ENCODE results near the gene MBNL2.

The MBNL2 gene

DNA sequence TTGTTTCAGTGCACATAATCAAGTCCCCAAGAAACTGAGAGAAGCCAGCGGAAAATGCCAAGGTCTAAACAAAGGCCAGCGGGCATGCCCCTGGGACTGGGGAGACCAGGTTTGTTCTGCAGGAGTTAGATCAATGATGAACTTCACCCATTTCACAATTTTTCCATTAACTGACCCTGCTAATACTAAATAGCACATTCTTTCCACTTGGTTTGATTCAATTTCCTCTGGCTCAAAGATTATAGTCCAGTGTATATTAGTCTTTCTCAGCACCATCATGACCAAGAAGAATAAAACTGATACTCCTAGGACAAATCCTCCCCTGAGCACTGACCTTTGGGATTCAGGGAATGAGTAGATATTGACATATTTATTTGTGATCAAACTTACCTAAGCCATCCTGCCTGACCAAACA, 66.4 kb downstream of the MBNL2 start:
- in situ Hi-C loops (cut with HindIII; ENCODE audit: low sequenced_read_pairs): no loop called here

DNA sequence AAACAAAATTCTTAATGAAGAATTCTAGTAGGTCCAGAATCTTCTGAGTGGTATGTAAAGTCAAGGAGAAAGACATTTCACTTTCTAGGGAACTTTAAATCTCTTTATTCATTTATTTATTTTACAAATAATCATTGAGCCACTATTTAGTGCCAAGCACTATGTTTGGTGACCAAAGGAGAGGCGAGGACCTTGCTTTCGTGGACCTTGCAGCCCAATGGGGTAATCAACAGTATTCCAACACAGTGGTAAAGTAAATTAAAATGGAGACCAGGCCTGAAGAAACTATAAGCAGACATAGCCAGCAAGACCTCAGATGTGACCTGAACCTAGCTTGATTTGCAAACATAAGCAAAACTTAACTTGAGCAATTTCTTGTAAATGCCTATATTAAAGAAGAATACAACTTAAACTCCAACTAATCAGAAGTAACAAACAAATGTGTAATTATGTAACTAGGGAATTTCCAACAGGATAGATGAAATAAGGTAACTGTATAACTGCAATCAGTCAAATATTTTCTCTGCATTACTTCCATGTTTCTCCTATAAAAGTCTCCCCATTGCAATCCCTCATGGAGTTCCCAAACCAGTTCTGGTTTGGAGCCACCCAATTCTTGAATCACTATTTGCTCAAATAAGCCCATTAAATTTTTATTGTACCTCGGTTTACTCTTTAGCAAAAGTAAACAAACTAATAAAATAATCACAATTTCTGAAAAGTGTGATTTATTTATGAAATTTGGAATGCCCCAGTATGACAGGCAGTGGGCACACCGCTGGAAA, 67.6 kb downstream of the MBNL2 start:
- in situ Hi-C loops (cut with HindIII; ENCODE audit: low sequenced_read_pairs): no loop called here

DNA sequence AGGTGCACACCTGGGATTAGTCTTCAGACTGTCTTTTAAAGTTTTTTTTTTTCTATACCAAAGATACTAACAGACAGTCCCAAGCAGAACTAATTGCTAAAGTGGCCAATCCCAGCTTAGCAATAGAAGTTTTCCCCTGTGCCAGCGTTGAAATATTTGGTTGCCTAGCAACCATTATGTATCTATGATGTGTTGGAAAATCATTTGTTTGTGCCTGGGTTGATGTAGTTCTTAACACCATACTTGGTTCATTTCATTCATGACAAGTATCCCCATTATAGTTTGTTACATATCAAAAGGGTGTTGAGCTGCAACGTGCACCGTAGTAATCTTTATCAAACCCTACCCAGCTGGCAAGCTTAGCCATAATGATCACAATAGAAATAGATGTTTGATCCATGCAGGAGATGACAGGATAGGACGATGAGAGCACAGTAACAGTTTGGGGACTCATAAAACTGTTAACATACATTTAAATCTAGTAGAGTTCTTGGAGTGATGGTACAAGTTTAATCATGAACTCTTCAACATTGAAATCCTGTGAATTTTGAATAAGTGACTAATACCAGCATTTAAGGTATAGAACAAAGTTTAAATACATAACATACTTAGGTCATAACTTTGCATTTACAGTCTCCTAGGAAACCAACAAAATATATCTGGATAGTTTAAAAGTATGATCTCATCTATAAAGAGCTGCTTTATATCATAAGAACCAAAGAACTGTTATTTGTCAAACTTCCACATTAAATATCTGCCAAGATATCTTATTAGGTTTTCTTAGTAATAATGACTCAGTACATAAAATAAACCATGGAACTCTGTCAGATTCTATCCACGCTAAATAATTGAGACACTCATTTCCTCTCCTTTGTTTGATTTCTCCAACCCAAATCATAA, 73.4 kb downstream of the MBNL2 start:
- in situ Hi-C loops (cut with HindIII; ENCODE audit: low sequenced_read_pairs): no loop called here

DNA sequence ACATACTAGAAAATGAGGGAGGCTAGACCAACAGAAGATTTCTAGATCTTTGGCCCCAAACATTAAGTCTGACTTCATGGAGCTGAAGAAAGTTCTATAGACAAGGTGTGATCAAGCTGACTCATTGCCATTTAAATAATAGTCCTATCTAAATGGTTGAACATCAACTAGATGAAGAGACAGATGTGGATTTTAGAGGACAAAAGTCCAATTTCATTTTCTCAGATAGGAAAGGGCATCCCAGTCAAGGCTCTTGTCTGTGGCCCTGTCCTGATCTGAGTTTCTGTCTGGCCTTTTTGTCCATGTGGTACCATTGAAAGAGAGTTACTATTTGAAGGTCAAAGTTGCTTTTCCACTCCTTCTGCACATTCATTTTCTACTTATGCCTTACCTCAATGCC, 74.6 kb downstream of the MBNL2 start:
- in situ Hi-C loops (cut with HindIII; ENCODE audit: low sequenced_read_pairs): no loop called here

DNA sequence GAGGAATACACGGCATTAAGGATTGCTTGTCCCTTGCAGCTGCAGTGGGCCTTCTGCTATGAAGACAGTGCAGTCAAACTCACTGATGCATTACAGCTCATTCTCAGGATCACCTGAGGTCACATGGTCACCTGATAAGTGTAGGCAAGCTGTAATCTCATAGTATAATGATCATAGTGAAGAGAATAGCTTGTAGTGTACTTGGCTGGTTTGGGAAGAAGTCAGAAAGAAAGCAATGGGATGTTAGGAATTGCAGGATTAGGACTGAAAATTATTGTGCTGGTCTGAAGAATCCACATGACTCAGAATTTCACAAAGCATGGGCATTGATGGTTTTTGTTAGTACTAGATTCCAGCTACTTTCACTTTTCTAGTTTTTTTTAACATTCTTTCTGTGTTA, 76.7 kb downstream of the MBNL2 start:
- in situ Hi-C loops (cut with HindIII; ENCODE audit: low sequenced_read_pairs): no loop called here

DNA sequence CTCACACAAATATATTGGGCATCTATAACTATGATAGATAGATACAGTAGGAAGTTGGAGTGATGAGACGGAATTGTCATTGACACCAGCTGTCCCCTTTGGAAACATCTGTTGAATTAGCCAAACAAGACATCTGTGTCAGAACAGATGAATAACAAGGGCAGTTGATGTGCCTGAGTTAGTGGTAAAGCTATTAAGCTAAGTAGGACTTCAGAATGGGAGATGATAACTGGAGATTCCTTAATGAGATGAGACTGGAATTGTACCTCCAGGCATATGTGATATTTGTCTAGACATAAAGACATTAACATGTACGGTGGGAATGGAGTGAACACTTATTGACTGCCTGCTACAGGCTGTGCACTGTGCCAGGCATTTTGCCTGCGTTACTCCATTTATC, 78.7 kb downstream of the MBNL2 start:
- in situ Hi-C loops (cut with HindIII; ENCODE audit: low sequenced_read_pairs): no loop called here

DNA sequence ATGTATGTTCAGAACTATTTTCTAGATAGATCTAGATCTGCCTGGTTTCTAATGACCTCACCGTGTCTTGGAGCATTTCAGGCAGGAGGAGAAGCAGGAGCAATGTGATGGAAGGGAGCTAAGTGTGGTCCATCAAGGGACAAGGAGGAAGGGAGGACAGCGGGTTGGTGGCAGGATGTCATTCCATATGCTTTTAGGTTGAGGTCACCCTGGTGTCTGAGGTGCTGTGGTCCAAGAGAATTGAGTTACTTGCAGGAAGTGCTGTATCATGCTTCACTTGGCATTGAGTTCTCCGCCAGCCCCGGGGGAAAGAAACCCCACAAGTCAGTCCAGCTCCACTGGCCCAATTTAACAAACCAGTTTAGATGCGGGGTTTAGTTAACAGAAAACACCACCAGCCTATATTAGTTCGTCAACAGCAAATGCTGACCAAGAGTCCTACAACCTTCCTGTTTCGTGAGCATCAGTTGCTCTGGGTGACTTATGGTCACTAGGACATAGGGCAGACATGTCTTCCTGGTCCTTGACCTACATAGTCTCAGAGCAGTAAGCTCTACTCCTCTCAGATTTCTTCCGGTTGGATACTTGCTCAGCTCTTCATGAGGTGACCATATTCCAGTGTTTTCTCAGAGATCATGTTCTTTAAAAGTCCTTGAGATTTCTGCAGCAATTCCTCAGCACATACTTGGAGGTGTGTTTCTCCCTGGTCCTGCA, 79.4 kb downstream of the MBNL2 start:
- in situ Hi-C loops (cut with HindIII; ENCODE audit: low sequenced_read_pairs): no loop called here

DNA sequence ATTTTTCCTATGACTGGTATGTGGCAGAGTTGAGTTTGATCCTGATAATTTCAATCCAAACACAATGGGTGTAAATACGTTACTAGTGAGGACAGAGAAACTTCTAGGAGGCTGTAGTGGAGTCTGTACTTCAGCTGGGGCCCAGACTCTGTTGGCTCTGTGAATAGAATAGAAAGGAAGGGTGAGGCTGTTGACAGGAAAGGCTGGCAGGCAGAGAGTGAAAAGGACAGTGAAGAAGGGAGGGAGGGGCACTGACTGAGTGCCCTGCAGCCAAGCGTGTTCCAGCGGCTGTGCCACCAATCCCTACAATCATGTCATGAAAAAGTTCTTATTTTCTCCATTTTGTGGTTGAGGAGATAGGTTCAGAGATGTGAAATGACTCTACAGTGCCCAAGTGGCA, 80.5 kb downstream of the MBNL2 start:
- in situ Hi-C loops (cut with HindIII; ENCODE audit: low sequenced_read_pairs): no loop called here

DNA sequence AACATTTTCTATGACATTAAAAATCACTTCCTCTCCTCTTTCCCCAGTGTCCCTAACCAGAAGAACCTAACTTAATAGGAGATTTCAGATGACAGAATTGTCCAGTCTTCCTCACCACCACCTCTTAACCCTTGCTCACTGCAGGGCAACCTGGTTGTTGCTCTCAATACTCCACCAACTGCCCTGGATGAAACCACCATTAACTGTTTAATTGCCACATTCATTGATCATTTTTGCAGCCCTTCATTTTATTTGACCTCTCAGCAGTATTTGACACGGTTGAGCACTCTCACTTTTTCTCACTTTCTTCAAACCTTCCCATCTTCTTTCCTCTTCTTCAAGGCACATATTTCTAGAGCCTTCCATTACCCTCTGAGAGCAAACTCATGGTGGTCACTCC, 84.0 kb downstream of the MBNL2 start:
- in situ Hi-C loops (cut with HindIII; ENCODE audit: low sequenced_read_pairs): no loop called here

DNA sequence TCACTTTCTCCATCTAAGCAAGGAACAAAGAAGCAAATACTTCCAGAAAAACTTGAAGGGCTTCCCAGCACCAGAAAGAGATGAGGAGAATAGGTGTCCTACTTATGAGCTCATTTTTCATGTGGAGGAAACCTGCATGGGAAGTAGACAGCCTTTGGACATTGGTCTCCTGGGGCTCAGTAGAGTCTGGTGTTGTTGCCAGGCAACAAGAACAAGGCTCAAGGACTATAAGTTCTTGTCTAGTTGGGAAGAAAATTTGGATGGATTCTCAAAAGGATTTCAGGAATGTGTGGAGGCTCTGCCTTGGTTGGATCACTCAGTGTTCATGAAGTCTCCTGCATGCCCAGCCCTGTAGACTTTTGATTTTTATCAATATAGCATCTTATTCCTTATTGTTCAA, 84.5 kb downstream of the MBNL2 start:
- in situ Hi-C loops (cut with HindIII; ENCODE audit: low sequenced_read_pairs): no loop called here

DNA sequence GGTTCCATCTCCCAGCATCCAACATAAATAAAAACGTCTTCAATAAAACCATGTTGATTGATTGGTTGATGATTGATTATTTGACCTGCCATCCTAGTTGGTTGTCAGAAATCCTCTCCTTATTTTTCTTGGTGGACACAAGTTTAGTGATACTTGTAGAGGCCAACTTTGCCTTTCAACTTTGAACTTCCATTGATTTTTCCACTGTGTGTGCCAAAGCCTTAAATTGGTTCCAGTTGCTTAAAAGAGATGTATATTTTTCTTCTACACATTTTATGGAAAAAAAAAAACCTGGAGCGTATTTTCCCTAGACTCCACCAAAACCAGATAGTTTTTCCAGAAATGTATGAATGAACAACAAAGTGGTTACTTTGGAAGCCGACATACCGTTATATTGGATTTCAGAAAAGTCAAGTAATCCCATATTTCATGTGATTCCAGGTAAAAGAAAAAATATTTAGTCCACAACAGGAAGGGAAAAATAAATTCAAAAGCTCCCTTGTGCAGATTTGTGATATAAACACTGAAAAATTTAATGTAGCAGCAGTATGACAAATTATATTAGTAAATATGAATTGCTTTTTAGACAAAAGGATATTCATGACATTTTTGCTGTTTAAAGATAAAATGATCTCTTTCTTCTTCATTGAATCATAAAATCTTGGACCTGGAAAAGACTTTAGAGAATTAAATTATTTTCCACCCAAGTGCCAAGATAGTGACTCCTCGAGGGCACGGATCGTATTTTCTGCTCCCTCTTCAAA, 85.2 kb downstream of the MBNL2 start:
- in situ Hi-C loops (cut with HindIII; ENCODE audit: low sequenced_read_pairs): no loop called here

DNA sequence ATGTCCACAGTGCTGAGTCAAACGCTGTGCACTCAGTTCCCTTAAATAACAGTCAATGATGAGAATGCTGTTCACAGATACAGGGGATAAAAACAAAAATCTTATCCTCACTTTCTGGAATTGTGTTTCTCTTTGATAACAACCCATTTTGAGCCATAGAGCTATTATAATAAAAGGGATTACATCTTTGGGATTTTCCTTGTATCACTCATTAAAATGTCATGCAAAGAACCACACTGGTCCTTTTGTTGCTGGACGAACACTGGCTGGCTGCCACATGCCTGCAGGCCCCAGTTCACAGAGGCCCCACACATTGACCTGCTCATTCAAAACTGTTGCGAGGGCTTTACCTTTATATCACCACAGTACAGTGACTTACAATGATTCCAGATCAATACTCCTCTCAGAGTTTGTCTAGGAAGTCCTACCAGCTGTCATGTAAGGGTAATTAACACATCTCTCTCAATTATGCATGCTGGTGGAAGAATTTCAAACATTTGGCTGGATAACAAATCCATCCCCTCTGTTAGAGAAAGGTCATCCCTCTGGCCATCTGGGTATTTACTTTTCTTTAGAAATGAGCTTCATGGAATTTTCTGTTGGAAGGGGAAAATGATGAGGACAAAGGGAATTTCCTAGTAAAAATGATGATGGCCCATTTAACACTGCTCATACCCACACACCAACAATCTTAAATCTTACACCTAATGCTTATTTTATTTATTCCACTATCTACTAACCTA, 85.9 kb downstream of the MBNL2 start:
- in situ Hi-C loops (cut with HindIII; ENCODE audit: low sequenced_read_pairs): no loop called here

DNA sequence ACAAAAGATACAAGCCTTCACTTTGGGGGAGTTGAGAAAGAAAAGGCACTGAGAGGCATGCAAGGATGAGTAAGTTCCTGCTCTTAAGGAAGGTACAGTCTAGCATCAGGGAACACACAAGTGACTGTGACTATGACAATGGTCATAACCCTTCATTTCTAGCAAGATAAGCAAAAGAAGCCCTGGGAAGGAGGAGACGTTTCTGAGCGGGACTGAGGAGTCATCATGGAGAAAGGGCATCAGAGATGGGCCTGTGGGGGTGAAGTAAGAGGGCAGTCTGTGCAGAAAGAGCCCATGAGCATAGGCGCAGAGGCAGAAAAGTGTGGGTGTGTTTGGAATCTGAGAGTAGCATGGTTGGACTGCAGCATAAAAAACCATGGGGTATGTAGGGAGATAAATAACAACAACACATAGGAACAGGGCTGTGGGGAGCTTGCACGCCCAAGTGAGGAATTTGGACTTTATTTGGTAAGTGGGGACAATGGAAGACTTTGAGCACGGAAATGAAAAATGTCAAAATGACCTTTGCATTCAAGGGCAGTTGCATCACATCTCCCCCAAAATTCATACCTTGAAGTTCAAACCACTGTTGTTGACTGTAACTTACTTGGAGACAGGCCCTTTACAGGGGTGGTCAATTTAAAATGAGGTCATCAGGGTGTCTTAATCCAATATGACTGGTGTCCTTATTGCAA, 86.7 kb downstream of the MBNL2 start:
- in situ Hi-C loops (cut with HindIII; ENCODE audit: low sequenced_read_pairs): no loop called here

DNA sequence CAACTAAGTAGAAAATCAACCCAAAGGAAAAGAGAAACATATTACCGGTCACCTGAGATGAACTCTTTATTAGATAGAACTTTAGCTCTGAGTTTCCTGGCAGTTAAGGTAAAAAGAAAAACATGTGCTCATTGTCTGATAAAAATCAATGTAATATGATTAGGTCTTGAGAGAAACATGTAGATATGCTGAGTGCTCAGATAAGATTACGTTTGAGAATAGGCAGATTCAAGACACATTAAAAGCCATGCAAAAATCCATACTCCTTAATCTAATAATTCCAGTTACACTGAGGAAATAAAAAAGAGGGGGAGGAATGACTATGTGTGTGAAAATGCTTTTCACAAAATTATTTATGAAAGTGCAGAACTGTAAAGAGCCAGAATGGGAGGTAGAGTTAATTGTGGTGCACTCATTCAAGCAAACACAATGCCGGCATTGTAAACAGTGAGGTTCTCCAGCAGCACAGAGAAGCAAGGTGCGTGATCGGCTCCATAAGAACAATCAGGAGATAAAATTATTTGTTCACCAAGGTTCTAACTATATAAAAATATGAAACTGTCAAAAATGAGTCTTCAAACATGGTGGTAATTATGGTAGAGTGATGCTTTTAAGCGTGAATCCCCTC, 88.8 kb downstream of the MBNL2 start:
- in situ Hi-C loops (cut with HindIII; ENCODE audit: low sequenced_read_pairs): no loop called here

DNA sequence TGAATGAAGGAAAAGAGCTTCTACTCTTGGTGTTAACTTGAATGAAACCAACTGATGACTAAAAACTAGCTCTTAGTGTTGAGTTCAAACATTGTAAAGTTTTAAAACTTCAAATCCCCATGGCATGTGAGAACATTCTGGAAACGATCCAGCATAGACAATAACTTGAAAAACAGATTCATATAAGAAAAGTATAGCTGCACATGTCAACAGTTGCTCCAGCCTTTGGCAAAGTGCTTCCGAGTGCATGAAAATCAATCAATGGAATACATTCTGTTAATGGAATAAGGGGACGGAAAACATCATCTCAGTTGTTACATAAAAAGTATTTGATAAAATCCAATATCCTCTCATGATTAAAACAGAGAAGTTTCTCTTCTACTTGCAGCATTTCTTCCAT, 89.8 kb downstream of the MBNL2 start:
- in situ Hi-C loops (cut with HindIII; ENCODE audit: low sequenced_read_pairs): no loop called here

DNA sequence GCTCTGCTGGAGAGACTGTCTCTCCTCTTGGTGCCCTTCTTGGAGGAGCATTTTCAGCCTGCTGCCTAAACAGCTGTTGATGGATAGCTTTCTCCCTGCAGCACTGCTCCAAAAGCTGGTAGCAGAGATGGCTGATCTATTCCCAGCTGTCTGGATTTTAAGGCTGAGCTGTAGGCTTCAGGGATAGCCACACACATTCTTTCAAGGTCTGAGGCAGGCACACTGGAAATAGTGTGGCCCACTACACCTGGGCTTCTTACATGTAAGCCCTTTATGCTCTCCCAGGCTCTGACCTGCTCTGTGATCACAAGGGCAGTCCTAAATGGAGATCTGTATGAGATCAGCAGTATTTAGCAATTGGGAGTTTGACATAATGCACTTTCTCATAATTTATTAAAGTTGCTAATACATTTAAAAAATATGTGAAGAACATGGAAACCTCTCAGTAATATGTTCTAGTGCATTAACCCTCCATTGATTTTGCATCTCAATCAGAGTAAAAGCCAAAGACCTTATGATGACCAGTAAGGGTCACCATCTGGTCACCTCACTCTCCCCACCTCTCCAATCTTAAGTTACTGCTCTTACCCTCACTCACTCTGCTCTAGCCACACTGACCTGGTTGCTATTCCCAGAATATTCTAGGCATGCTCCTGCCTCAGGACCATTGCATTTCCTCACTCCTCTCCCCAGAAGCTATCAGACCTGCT, 91.6 kb downstream of the MBNL2 start:
- in situ Hi-C loops (cut with HindIII; ENCODE audit: low sequenced_read_pairs): no loop called here

DNA sequence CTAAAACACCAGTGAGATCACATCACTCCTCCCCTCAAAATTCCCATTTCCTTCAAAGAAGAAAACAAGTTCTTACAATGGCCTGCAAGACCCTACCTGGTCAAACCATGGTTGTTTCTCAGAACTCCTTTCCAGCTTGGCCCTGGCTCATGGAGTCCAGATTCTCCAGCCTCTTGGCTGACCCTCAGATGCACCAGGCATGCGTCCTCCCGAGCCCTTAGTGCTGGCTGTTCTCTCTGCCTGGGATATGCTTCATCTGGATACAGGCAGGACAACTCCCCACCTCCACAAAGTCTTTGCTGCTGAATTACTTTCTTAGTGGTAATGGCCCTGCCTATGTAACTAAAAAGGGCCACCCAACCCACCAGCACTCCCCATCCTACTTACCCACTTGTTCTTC, 94.3 kb downstream of the MBNL2 start:
- in situ Hi-C loops (cut with HindIII; ENCODE audit: low sequenced_read_pairs): no loop called here

DNA sequence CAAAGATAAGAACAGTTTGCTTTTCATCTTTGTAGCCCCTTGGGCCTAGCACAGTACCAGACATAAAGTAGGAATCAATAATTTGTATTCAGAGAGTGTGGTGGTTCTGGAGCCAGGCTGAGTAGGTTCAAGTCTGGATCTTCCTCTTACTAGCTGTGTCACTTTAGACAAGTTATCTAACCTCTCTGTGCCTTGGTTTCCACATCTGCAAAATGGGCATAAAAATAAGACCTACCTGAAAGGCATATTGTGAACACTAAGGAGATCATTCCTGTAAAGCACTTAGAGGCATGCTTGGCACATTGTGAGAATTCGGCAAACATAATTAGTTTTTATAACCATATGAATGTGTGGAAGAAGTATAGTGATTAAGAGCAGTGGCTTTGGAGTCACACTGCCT, 95.8 kb downstream of the MBNL2 start:
- in situ Hi-C loops (cut with HindIII; ENCODE audit: low sequenced_read_pairs): no loop called here
